HG03097 (cell line): ENCODE results near the gene CCNC.

Experiments used
- ATAC-seq: cut with Tn5 transposase; IDR thresholded peaks from one replicate; pipeline ENCODE4 v1.9.1; 2021; ENCODE audit not compliant: unreplicated experiment, low FRiP score

The CCNC gene, protein sequence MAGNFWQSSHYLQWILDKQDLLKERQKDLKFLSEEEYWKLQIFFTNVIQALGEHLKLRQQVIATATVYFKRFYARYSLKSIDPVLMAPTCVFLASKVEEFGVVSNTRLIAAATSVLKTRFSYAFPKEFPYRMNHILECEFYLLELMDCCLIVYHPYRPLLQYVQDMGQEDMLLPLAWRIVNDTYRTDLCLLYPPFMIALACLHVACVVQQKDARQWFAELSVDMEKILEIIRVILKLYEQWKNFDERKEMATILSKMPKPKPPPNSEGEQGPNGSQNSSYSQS

GRCh38 chr6:99568103-99568933, at the start of gene CCNC:
CCNC (minus strand) TSS chr6:99568660; CDS start chr6:99568527, 133 bp downstream.
- peak; percentile 99 for ATAC-seq

GRCh38 chr6:99617131-99617530, 48.7 kb upstream of the CCNC start:
- no peak for ATAC-seq

DNA sequence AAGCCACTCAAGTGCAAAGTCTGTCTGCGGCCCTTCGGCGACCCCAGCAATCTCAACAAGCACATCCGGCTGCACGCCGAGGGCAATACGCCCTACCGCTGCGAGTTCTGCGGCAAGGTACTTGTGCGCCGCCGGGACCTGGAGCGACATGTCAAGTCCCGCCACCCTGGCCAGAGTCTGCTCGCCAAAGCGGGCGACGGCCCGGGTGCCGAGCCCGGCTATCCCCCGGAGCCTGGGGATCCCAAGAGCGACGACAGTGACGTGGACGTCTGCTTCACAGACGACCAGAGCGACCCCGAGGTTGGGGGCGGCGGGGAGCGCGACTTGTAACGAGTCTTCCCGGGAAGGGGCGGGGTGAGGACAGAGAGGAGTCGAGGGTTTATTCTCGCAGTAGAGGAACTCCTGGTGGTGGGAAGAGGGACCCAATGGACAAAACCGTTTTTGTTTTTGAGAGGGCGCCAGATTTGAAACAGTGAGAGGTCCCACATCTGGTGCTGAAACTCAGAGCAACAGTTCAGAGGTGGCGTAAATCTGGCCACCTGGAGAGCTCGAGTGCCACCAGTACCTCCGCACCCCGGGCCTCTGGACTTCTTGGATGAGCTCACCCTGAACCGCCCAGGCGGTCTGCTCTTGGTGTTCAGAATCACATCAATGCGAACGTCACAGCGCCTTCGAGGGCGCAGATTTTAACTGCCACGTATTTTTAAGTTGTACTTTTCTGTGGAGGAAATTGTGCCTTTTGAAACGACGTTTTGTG, 46.1 kb upstream of the CCNC start:
- no peak for ATAC-seq

DNA sequence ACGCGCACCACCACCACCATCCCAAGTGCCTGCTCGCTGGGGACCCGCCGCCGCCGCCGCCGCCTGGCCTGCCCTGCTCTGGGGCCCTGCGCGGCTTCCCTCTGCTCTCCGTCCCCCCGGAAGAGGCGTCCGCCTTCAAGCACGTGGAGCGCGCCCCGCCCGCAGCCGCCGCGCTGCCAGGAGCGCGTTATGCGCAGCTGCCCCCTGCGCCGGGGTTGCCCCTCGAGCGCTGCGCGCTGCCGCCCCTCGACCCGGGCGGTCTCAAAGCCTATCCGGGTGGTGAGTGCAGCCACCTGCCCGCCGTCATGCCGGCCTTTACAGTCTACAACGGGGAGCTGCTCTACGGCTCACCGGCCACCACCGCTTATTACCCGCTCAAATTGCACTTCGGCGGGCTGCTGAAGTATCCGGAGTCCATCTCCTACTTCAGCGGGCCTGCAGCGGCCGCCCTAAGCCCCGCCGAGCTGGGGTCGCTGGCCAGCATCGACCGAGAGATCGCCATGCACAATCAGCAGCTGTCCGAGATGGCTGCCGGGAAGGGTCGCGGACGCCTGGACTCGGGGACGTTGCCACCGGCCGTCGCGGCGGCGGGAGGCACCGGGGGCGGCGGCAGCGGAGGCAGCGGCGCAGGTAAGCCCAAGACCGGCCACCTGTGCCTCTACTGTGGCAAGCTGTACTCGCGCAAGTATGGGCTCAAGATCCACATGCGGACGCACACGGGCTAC, 45.4 kb upstream of the CCNC start:
- peak; percentile 63 for ATAC-seq

- ATAC-seq = peak; percentile 61
Observed at GRCh38 chr6:99613409-99613704, 44.9 kb upstream of the CCNC start.

DNA sequence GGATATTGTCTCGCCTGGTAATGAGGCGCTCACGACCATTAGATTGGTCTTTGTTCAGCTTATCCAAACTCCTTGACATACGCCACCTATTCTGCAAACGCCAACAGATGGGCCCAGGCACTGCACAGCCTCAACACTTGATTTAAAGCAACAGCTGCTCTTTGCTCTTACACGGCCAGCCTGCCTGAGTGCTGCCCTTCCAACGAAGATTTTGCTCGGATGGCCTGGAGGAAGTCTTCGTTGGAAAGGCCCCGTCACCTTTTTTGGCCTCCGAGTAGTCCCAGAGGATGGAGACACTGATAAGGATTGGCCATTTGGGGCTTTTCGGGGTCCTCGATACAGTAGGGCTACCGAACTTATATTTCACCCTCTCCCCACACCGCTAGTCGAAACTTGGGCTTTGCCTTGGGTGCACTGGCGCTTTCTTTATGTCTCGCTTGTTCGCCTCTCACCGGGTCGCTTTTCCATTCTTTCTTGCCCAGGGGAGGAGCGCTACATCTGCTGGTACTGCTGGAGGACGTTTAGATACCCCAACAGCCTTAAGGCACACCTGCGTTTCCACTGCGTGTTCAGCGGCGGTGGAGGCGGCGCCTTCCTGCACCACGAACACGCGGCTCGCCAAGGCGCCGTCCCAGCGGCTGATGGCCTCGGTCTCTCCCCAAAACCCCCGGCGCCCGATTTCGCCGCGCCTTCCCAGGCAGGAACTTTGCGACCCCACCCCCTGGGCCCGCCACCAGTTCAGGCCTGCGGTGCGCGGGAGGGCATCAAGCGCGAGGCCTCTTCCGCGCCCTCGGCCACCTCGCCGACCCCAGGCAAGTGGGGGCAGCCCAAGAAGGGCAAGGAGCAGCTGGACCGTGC, 44.3 kb upstream of the CCNC start:
- ATAC-seq = no peak

GRCh38 chr6:99611148-99611547, 42.7 kb upstream of the CCNC start:
- peak; percentile 45 for ATAC-seq

DNA sequence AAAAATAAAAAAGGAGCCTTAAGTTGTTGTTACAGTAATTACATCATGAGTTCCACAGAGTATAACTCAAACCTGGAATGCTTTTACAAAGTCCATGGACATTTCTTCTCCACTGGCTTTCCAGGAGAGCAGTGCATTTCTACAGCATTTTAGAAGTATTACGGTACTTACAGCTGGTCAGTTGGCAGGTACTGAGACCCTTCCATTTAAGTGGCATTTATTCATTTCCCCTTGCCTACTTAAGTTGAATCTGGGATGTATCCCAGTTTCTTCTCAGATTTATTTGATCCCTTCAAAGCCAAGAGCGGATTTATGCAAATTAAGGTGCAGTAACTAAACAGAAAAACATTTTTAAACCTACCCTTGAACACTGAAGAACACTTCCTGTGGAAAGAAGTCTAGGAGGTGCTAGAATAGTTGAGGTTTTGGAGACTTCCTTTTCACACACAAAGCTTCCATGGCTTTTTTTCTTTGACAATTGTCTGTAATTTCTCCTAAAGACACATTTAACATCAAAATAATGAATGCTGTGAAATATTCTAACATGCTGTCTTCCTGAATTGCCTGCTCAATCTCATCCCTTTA, 41.5 kb upstream of the CCNC start:
- no peak for ATAC-seq

- ATAC-seq = no peak
Observed at GRCh38 chr6:99608886-99609482, 40.5 kb upstream of the CCNC start.

GRCh38 chr6:99608059-99608885, 39.8 kb upstream of the CCNC start:
- ATAC-seq = no peak

GRCh38 chr6:99607416-99608036, 39.1 kb upstream of the CCNC start:
- ATAC-seq = no peak

DNA sequence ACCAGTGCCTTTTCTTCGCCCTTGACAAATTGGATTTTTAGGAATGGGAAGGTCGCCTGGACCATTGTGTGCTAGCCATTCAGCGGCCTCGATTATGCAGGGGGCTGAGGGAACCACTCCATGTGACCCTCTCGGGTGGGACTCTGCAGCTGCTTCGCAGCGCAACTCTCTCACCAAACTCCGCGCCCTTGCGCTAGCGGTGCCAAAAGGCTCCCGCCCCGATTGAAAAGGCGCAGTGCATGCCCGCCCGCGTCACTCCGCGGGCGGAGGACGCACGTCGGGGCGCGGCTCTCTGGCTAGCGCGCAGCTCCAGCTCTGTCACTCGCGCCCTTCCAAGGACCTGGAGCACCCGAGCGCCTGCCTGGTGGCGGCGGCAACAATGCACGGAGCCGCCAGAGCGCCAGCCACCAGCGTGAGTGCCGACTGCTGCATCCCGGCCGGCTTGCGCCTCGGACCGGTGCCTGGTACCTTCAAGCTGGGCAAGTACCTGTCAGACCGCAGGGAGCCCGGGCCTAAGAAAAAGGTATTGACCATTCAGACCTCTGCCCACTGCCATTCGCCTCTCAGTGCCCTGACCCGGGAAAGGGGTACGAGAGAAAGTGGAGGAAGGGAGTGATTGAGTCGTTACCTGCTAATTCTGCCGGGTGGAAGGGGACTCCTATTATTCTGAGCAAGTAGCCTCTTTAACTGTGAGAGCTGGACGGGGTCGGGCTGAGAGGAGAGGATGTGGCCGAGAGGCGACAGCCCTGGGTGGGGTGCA, 38.4 kb upstream of the CCNC start, which contains the start of gene PRDM13:
Gene PRDM13, plus strand, starts transcription at position 178 of the 760 bp plus-strand sequence. Its CDS starts 202 bp downstream, at position 380.
- no peak for ATAC-seq

- ATAC-seq = no peak
Observed at GRCh38 chr6:99605911-99606655, 37.6 kb upstream of the CCNC start.

GRCh38 chr6:99605074-99605734, 36.7 kb upstream of the CCNC start:
- ATAC-seq = no peak

DNA sequence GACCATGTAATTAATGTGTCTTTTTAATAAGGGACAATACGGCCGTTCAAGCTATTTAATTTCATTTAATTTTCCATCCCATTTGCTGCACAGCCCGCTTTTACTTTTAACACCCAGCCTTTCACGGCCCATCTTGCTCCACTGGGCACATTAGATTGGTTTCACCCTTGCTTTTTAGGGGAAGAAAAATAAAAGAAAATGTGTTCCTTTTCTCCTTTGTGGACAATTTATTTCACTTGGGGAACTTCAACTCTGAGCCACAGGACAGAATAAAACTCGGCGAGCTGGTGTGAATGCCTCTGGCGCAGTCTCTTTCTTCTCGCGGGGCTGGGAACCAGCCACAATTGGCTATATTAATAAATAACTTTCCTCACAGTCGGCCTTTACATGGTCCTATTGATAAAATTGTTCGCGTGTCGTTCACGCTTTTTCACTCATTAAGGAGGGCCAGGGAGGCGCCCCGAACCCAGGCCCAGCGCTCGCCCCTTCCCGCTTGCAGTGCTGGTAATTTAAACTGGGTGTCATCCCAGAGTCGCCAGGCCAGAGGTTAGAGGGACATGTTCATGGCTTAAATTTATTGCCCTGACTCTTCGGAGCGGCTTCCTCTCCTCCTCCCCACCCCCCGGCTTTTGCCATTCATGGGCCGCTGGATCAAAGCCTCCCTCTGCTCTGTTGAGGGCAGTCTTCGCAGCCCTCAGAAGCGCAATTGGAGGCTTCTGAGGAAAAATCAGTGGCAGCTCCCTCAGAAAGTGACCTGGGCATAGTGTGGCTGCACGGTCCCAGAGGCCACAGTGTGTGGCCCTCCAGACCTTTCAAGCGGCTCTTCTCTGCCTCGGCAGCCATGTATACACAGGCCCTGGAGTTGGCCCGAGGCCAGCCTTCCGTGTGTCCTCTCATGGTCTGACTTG, 36.0 kb upstream of the CCNC start:
- ATAC-seq = no peak
